NCI-H748 treated with DMSO at 0.1 percent for 48 hours (cell line): ENCODE measurements around the gene NLRX1.
A peak's percentile ranks its signal among the peaks of the same experiment; 100 is the strongest.
"Not testable (repeated sequence)": the region's sequence is repeated elsewhere in the genome, so short reads cannot be mapped to it uniquely, and the experiment has no call there.

Experiments used
- DNase-seq: peaks from one replicate; lab custom pipeline; 2025; lab: John Stamatoyannopoulos, UW

NLRX1 gene

GRCh38 chr11:119210050-119210449, 41.5 kb downstream of the NLRX1 start:
- no peak for DNase-seq

GRCh38 chr11:119218141-119218878, 49.8 kb downstream of the NLRX1 start:
- DNase-seq: no peak

GRCh38 chr11:119222308-119222707, 53.8 kb downstream of the NLRX1 start:
- peak; percentile 22 for DNase-seq

GRCh38 chr11:119222891-119223290, 54.4 kb downstream of the NLRX1 start:
- no peak for DNase-seq

GRCh38 chr11:119223856-119224255, 55.3 kb downstream of the NLRX1 start:
- no peak for DNase-seq

- not testable (repeated sequence) for DNase-seq
Measured at GRCh38 chr11:119228535-119229287, 60.2 kb downstream of the NLRX1 start.

- DNase-seq: no peak
Measured at GRCh38 chr11:119229288-119229672, 60.8 kb downstream of the NLRX1 start.

GRCh38 chr11:119229741-119230140, 61.2 kb downstream of the NLRX1 start:
- no peak for DNase-seq
